Astrocyte (in vitro differentiated cells and primary cell): Measurements from ENCODE around the gene AUTS2.

Experiments
- EZH2 ChIP-seq: IDR thresholded peaks from 2 replicates; pipeline ENCODE4 v1.6.1; 2012; ENCODE audit warnings: mild to moderate bottlenecking, low read length, inconsistent platforms; ENCODE audit not compliant: insufficient read depth
- TF ChIP-seq, protein P1 (sequence below): IDR thresholded peaks from 2 replicates; pipeline ENCODE4 v1.5.1; 2011; ENCODE audit warnings: low read depth, mild to moderate bottlenecking, inconsistent platforms, low read length, moderate library complexity; ENCODE audit not compliant: insufficient read depth

DNA sequence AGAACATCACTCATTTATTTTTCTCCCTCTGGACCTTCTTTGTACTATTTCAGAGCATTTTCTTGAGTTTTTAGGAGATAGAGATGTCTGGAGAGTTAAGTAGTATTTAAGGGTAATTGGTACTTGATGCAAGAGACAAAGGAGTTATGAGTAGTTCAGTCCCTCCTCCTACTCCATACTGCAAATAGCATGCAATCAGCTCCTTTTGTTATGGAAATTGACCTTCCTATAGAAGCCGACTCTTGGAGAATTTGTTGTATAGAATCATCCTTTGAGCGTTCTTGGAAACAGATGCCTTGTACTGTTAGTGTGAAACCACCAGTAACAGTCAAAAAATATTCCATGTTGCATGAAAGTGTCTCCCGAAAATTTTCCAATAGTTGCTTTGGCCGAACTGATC, 1105.5 kb downstream of the AUTS2 start:
- TF ChIP-seq, protein P1, sequence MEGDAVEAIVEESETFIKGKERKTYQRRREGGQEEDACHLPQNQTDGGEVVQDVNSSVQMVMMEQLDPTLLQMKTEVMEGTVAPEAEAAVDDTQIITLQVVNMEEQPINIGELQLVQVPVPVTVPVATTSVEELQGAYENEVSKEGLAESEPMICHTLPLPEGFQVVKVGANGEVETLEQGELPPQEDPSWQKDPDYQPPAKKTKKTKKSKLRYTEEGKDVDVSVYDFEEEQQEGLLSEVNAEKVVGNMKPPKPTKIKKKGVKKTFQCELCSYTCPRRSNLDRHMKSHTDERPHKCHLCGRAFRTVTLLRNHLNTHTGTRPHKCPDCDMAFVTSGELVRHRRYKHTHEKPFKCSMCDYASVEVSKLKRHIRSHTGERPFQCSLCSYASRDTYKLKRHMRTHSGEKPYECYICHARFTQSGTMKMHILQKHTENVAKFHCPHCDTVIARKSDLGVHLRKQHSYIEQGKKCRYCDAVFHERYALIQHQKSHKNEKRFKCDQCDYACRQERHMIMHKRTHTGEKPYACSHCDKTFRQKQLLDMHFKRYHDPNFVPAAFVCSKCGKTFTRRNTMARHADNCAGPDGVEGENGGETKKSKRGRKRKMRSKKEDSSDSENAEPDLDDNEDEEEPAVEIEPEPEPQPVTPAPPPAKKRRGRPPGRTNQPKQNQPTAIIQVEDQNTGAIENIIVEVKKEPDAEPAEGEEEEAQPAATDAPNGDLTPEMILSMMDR: no peak
- no peak for TF ChIP-seq EZH2
